AG04449 (cell line): Measurements from ENCODE around the gene DLGAP1.

Source experiments
- CTCF ChIA-PET: fragments of 350-600 bp; formaldehyde crosslinking; extraction: SDS; loops from one replicate; lab custom pipeline; 2021; ENCODE audit warnings: antibody characterized with exemption; lab: Yijun Ruan, JAX
- POLR2A ChIA-PET: fragments of 400-600, 350-600 bp; formaldehyde crosslinking; extraction: SDS; loops from one replicate; lab custom pipeline; 2020; ENCODE audit warnings: antibody characterized with exemption, inconsistent platforms; lab: Yijun Ruan, JAX
- DNase-seq: peaks from one replicate; pipeline ENCODE4 v3.0.0-alpha.2; 2010; ENCODE audit warnings: low read depth, low spot score
- H3K4me3 ChIP-seq: 2 replicates; pipeline ENCODE4 v1.5.1; 2011; ENCODE audit warnings: low read depth, mild to moderate bottlenecking, control low read depth, low read length
- TF ChIP-seq, protein P1 (sequence below): IDR thresholded peaks from one replicate; pipeline ENCODE4 v1.5.1; 2011; ENCODE audit warnings: mild to moderate bottlenecking, moderate library complexity, low read length, control low read depth, inconsistent platforms; ENCODE audit not compliant: insufficient read depth; ENCODE audit errors: missing control alignments

The DLGAP1 gene

DNA sequence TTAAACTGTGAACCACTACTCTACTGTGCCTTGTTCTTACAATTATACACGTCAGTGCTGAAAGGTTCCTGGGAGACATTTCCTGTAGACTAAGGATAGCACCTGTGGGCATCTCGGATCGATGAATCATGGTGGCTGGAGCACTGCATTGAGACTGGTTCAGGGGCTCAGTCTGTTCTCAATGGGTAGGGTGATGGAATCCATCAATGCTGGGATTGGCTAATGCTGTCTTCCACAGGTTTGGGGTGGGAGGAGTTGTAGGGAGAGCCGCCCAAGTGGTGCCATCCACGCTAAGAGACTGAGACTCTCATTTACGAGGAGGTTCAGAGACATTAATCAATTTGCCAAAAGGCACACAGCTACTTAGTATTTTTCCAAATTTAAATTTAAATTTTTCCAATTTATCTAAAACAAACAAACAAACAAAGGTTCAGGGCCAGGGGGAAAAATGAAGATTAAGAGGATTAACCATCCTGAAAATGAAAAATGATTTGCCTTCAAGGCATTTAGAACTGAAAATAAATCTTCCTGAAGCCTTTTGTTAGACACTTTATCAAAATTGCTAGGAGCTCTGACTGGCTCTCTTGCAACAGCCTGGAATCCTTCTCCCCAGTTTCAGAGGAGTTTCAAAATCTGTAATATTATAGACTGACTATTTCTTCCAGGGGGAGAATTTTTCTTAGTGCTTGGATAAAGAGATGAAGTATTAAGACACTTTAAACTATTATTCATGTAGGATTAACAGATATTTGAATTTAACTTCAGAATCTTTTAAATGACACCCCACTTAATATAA is 645.9 kb downstream of the DLGAP1 start:
- CTCF ChIA-PET, result interaction anchor here (0.9 to 1.2 kb wide), 2 partner anchors 37 to 60 kb away, joined by 3 to 4 read pairs; no protein-coding TSS in a partner anchor

DNA sequence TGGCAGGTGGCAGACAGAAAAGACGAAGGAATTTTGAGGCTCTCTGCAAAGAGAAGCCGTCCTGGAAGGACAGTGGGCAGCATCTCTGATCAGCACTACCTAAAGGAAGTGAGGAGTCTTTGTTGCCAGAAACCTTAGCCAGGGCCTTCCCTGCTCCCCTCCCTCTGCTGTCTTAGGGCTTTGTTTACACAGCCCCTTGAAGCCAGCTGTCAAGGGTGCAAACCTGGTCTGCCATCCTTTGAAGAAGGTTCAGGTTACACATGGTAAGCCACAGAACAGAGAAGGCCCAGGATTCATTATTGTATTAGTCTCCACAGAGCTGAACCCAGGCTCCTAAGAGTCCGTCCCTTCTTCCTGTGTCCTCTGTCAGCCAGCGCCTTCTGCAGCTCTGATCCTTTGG is 648.5 kb downstream of the DLGAP1 start:
- ChIA-PET CTCF (interaction anchor here (1.3 to 1.5 kb wide), 2 partner anchors 35 to 189 kb away, joined by 4 to 5 read pairs; no protein-coding TSS in a partner anchor), POLR2A (no interaction called here)
- DNase-seq, result no peak
- TF ChIP-seq, protein P1, sequence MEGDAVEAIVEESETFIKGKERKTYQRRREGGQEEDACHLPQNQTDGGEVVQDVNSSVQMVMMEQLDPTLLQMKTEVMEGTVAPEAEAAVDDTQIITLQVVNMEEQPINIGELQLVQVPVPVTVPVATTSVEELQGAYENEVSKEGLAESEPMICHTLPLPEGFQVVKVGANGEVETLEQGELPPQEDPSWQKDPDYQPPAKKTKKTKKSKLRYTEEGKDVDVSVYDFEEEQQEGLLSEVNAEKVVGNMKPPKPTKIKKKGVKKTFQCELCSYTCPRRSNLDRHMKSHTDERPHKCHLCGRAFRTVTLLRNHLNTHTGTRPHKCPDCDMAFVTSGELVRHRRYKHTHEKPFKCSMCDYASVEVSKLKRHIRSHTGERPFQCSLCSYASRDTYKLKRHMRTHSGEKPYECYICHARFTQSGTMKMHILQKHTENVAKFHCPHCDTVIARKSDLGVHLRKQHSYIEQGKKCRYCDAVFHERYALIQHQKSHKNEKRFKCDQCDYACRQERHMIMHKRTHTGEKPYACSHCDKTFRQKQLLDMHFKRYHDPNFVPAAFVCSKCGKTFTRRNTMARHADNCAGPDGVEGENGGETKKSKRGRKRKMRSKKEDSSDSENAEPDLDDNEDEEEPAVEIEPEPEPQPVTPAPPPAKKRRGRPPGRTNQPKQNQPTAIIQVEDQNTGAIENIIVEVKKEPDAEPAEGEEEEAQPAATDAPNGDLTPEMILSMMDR, result no peak
- no peak overlapping the region for H3K4me3 ChIP-seq

More for the DNA sequence above, 645.9 kb downstream of the DLGAP1 start:
- no peak overlapping the region for H3K4me3 ChIP-seq
- POLR2A ChIA-PET, result interaction anchor here (1.1 kb wide), 1 partner anchor 9 kb away, joined by 3 read pairs; no protein-coding TSS in a partner anchor
- no peak for DNase-seq
- TF ChIP-seq, protein P1, result no peak

DNA sequence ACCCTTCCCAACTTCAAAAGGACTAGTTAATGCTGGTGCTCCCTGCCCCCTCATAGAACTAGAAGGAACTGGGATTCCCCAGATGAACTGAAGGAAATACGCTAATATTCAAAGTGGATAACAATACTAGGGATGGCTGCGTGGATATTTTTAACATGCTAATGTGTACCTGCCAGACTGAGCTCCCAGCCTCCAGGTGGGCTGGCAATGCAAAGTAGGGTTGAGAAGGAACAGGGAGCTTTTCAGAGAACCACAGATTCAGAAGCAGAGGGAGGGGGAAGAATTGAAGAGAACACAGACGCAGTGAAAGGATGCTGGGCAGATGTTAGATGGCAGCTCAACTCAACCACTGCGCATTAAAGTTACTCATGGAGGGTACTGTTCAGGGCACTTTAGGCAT is 650.8 kb downstream of the DLGAP1 start:
- CTCF ChIA-PET, result interaction anchor here (1.3 kb wide), 1 partner anchor 9 kb away, joined by 4 read pairs; no protein-coding TSS in a partner anchor
- no peak overlapping the region for H3K4me3 ChIP-seq
- TF ChIP-seq, protein P1, result no peak
- DNase-seq, result no peak
- POLR2A ChIA-PET, result no interaction called here

DNA sequence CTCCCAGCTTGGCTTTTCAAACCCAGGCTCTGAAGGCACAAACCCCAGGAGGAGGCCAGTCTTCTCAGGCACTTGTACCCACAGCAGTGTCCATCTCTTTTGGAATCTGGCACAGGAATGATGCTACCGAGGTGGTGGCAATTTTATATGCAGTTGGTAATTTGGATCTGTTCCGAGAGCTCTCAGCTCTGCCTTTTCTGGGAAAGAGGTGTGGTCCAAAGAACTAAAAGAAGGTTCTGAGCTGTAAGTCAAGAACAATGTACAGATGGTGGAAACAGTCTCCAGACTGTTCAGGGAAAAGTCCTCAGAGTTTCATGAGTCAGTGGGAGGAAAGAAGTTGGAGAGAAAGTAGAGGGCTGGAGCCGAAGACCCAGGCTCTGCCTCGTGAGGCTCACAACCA is 651.8 kb downstream of the DLGAP1 start:
- no peak for DNase-seq
- no peak overlapping the region for H3K4me3 ChIP-seq
- CTCF ChIA-PET, result interaction anchor here (1.0 to 1.3 kb wide), 3 partner anchors 10 to 66 kb away, joined by 4 to 5 read pairs (median 4); no protein-coding TSS in a partner anchor
- POLR2A ChIA-PET, result no interaction called here
- TF ChIP-seq, protein P1, result no peak

DNA sequence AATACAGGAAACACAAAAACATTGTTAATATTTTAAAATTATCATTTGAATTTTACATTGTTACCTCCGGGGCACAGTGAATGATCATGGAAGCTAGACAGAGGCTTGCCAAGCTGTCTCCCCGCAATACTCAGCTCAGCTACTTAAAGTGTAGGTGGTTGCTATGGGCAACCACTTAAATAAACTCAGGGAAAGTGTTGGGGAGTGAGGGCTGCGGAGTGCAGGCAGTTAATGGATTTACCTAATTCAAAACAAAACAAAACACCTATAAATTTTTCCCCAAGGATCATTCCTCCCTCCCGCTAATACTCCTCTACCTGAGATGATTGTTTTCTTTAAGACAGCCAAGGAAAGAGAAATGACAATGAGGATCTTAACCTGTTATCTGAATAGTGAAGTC is 655.6 kb downstream of the DLGAP1 start:
- TF ChIP-seq, protein P1, result no peak
- ChIA-PET CTCF (interaction anchor here (1.0 kb wide), 1 partner anchor 28 kb away, joined by 3 read pairs; no protein-coding TSS in a partner anchor), POLR2A (no interaction called here)
- H3K4me3 ChIP-seq, result no peak overlapping the region
- no peak for DNase-seq

DNA sequence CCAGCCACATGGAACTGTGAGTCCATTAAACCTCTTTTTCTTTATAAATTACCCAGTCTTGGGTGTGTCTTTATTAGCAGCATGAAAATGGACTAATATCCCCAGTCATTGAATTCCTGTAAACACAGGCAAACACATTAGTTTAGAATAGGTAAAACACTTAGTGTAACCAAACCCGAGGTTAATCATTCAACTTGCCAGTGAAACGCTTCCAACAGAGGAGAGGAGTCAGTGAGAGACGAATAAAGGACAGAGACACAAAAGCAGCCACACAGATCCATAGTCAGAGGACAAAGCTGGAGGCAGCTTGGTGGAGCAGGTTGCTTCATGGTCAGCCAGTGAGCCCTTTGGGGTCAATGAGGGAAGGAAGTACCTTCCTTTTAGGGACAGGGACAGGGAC is 657.1 kb downstream of the DLGAP1 start:
- ChIA-PET POLR2A (no interaction called here), CTCF (interaction anchor here (1.2 to 1.5 kb wide), 2 partner anchors 27 to 70 kb away, joined by 3 to 4 read pairs; no protein-coding TSS in a partner anchor)
- TF ChIP-seq, protein P1, result no peak
- no peak for DNase-seq
- H3K4me3 ChIP-seq, result no peak overlapping the region
